ENCODE results near the gene RFXANK.

RFXANK gene

DNA sequence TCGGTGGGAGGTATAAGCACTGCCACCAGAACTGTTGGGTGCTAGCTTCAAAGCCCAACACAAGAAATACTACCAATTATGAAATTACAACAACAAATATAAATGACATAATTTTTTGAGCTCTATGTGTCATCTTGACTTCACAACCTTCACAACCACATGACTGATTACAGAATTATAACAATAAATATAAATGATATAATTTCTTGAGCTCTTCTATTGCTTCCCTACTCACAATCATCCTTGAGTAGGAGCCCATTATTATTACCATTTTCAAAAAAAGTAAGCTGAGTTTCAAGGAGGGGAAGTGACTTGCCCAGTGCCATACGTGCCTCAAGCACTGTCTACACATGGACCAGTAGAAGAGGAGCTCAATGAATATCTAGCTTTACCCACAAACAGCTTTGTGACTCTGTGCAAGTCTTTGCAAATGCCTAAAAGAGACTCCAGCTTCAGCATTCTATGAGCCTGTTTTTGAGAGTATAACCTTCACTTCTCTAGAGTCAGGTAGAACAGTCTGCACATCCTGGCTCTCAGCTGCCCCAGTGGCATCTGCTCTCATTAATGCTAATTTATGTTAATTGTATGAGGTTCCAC lies 42.3 kb downstream of the RFXANK start:
- no peak for DNase-seq

DNA sequence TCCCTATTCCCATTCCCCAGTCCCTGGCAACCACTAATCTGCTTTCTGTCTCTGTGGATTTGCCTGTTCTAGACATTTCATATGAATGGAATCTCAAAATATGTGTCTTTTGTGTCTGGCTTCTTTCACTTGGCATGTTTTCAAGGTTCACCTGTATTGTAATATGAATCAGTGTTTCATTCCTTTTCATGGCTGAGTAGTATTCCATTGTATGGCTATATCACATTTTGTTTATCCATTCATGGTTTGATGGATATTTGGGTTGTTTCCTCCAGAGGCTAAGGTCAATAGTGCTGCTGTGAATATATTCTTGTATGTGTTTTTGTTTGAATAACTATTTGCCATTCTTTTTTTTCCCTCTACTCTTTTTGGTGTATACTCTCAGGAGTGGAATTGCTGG lies 44.1 kb downstream of the RFXANK start:
- no peak for DNase-seq

- DNase-seq = no peak
Measured at GRCh38 chr19:19238126-19238894, 46.3 kb downstream of the RFXANK start.

DNA sequence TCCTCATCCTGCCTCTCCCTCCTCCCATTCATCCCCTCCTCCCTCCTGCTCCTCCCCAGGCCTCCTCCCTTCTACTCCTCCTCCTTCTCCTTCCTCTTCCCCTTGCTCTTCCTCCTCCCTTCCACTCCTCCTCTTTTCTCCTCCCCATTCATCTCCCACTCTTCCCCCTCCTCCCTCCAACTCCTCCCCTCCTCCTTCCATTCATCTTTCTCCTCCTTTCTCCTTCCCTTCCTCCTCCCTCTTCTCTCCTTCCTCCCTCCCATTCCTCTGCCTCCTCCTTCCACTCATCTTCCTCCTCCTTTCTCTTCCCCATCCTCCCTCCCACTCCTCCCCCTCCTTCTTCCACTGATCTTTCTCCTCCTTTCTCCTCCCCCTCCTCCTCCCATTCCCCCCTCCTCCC lies 47.6 kb downstream of the RFXANK start:
- no peak for DNase-seq

DNA sequence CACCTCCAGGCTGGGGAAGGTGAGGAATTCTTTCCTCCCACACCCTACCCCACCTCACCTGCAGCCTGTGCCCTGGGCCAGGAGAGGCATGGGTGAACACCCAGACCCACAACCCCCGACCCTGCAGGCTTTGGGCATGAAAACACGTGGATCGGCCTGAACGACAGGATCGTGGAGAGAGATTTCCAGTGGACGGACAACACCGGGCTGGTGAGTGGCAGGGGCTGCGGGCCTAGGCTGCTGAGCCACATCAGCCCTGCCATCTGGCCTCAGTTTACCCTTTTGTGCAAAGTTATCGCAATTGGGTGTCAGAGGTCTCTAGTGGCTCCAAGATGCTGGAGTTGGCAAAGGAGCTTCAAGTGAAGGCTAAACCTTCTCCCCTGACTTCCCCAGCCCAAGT lies 48.4 kb downstream of the RFXANK start:
- no peak for DNase-seq

- DNase-seq = no peak
Measured at GRCh38 chr19:19250196-19250801, 58.2 kb downstream of the RFXANK start.
